Measurements from ENCODE around the gene ANKRD66.

- no peak for TF ChIP-seq CTCF (IDR thresholded peaks at IDR 0.05; ENCODE audit: insufficient read depth, low read length)
- no peak for TF ChIP-seq POLR2AphosphoS5 (IDR thresholded peaks at IDR 0.05; ENCODE audit: low read depth)
- no peak for TF ChIP-seq REST (IDR thresholded peaks at IDR 0.05; ENCODE audit: insufficient replicate concordance, low read depth)
- TF ChIP-seq SPI1 (IDR thresholded peaks at IDR 0.05; ENCODE audit: borderline replicate concordance, low read depth): no peak
These were observed 5.3 kb upstream of the ANKRD66 start for GRCh38 chr6:46741482-46741881.
